SU-DHL-6 (cell line): Measurements from ENCODE around the gene FBXO38.

Experiments
- H2AFZ ChIP-seq: fragments of 200-600 bp; sonication (generic); 2 replicates; pipeline ENCODE4 v1.6.1; 2014; ENCODE audit warnings: low read depth, mild to moderate bottlenecking, moderate library complexity, mixed read lengths, antibody characterized with exemption, low read length; ENCODE audit not compliant: severe bottlenecking
- H3F3A ChIP-seq: fragments of 200-600 bp; shearing (Covaris generic); 2 replicates; pipeline ENCODE4 v1.6.0; 2016; ENCODE audit warnings: antibody characterized with exemption, mild to moderate bottlenecking; ENCODE audit not compliant: insufficient read depth
- H3K27ac ChIP-seq: fragments of 200-600 bp; sonication (generic); 2 replicates; pipeline ENCODE4 v1.5.1; 2016; ENCODE audit warnings: low read depth, mild to moderate bottlenecking, low read length, moderate library complexity, mixed read lengths
- H3K27me3 ChIP-seq: fragments of 200-600 bp; sonication (generic), shearing (Covaris generic); 2 replicates; pipeline ENCODE4 v1.6.0; 2014; ENCODE audit warnings: mild to moderate bottlenecking, low read length
- H3K36me3 ChIP-seq: fragments of 200-600 bp; sonication (generic); 2 replicates; pipeline ENCODE4 v1.6.1; 2014; ENCODE audit warnings: mild to moderate bottlenecking, low read length, mixed read lengths
- H3K4me2 ChIP-seq: fragments of 300-600, 200-600 bp; shearing (Covaris generic), sonication (generic); 2 replicates; pipeline ENCODE4 v1.6.0; 2014; ENCODE audit warnings: low read length, low read depth, mild to moderate bottlenecking; ENCODE audit not compliant: poor library complexity, severe bottlenecking
- H3K4me3 ChIP-seq: fragments of 200-600 bp; sonication (generic); 2 replicates; pipeline ENCODE4 v1.5.1; 2014; ENCODE audit warnings: antibody characterized with exemption, low read length, mild to moderate bottlenecking, mixed read lengths; ENCODE audit not compliant: insufficient read depth, poor library complexity, severe bottlenecking
- H3K79me2 ChIP-seq: fragments of 200-600 bp; sonication (generic); 2 replicates; pipeline ENCODE4 v1.6.1; 2014; ENCODE audit warnings: mild to moderate bottlenecking, low read length, moderate library complexity; ENCODE audit not compliant: insufficient read depth
- H3K9ac ChIP-seq: fragments of 200-600 bp; sonication (generic); 2 replicates; pipeline ENCODE4 v1.7.0; 2014; ENCODE audit warnings: mild to moderate bottlenecking, low read length
- H3K9me2 ChIP-seq: fragments of 200-600 bp; sonication (generic); replicated peaks from 2 replicates; pipeline ENCODE4 v1.6.1; 2014; ENCODE audit warnings: low read length; ENCODE audit not compliant: insufficient read depth
- H3K9me3 ChIP-seq: fragments of 200-600 bp; sonication (generic); 2 replicates; pipeline ENCODE4 v1.6.1; 2014; ENCODE audit warnings: low read length, mixed read lengths; ENCODE audit not compliant: insufficient read depth
- H4K20me1 ChIP-seq: fragments of 200-600 bp; sonication (generic); 2 replicates; pipeline ENCODE4 v1.6.1; 2014; ENCODE audit warnings: low read depth, mild to moderate bottlenecking, antibody characterized with exemption, low read length, moderate library complexity, mixed read lengths
- CTCF ChIP-seq: fragments of 200-600 bp; sonication (generic); IDR thresholded peaks from one replicate; pipeline ENCODE4 v1.5.1; 2017; ENCODE audit warnings: antibody characterized with exemption, mild to moderate bottlenecking, low read length, moderate library complexity; ENCODE audit not compliant: insufficient read depth, poor library complexity, severe bottlenecking
- EZH2phosphoT487 ChIP-seq: fragments of 200-600 bp; sonication (generic), shearing (Covaris generic); conservative IDR thresholded peaks from 2 replicates; pipeline ENCODE4 v1.6.1; 2018; ENCODE audit warnings: mild to moderate bottlenecking, antibody characterized with exemption, low read length, moderate library complexity, mixed read lengths

Gene FBXO38

DNA sequence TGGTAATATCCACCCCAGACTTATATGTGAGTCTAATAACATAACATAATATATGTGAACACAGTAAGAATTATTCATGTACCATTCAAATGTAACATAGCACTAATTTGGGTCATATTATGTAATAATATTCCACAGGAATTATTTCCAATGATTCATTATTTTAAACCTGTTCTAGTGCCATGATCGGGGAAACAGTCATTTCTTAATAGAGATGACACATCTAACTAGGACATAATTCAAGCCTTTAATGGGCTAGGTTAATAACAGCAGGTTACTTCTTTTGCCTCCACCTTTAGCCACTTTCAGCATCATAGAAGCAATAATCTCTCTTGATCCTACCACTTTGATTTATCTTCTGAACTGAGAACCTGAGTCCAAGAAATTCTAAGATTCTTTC lies 36.1 kb upstream of the FBXO38 start:
- Histone ChIP-seq H4K20me1 (no peaks in the 10 kb centered on the region), H3K9ac (no peak overlapping the region), H3K27ac (no peak overlapping the region), H3K36me3 (no peaks in the 10 kb centered on the region), H3K9me2 (no peaks in the 10 kb centered on the region), H3K27me3 (no peaks in the 10 kb centered on the region), H3K9me3 (no peaks in the 10 kb centered on the region), H3K4me2 (no peak overlapping the region), H3F3A (no peaks in the 10 kb centered on the region), H3K4me3 (no peak overlapping the region), H2AFZ (no peak overlapping the region), H3K79me2 (no peaks in the 10 kb centered on the region)
- TF ChIP-seq EZH2phosphoT487 (no peak), CTCF (no peak)

GRCh38 chr5:148352696-148353095 lies 31.1 kb upstream of the FBXO38 start:
- Histone ChIP-seq H3K4me2 (no peak overlapping the region), H3K36me3 (no peaks in the 10 kb centered on the region), H3K27ac (no peak overlapping the region), H3K9ac (no peak overlapping the region), H3K27me3 (no peaks in the 10 kb centered on the region), H3K79me2 (no peaks in the 10 kb centered on the region), H2AFZ (no peak overlapping the region), H3K9me3 (no peaks in the 10 kb centered on the region), H3K9me2 (no peaks in the 10 kb centered on the region), H4K20me1 (no peaks in the 10 kb centered on the region), H3K4me3 (no peak overlapping the region), H3F3A (no peaks in the 10 kb centered on the region)
- no peak for TF ChIP-seq CTCF
- no peak for TF ChIP-seq EZH2phosphoT487

DNA sequence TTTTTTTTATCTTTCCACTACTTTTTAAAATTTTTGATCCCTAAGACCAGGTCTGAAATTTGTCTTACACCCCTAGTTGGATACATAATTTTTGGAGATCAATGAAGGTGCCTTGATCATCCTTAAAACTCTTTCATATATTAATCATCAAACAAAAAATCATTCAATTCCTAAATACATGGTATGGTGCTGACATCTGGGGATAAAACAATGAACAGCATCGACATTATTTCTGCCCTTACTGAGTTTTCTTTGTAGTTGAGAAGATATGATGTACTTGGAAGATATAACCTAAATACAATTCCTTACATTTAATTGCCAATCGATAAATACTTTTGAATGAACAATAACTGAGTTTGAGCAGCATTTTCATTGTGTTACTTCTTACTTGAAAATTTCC lies 30.1 kb upstream of the FBXO38 start:
- Histone ChIP-seq H2AFZ (no peak overlapping the region), H3K4me2 (no peak overlapping the region), H3K9ac (no peak overlapping the region), H3F3A (no peaks in the 10 kb centered on the region), H3K36me3 (no peaks in the 10 kb centered on the region), H4K20me1 (no peaks in the 10 kb centered on the region), H3K9me2 (no peaks in the 10 kb centered on the region), H3K27me3 (no peaks in the 10 kb centered on the region), H3K4me3 (no peak overlapping the region), H3K9me3 (no peaks in the 10 kb centered on the region), H3K27ac (no peak overlapping the region), H3K79me2 (no peaks in the 10 kb centered on the region)
- TF ChIP-seq EZH2phosphoT487 (no peak), CTCF (no peak)
